Fibroblast of the aortic adventitia (primary cell): Measurements from ENCODE around the gene RPL36AL. TPM values are rescaled to one million over a fixed set of nuclear protein-coding genes. Genes with fewer than 3 reads are reported as not detected.
A peak's percentile ranks its signal among the peaks of the same experiment; 100 is the strongest.

ENCODE experiments used
- DNase-seq: peaks from one replicate; pipeline ENCODE4 v3.0.0-alpha.2; 2010; ENCODE audit warnings: low read depth
- H3K4me3 ChIP-seq: 2 replicates; pipeline ENCODE4 v1.5.1; 2011; ENCODE audit warnings: low read depth, mild to moderate bottlenecking, control low read depth, low read length, moderate library complexity
- total RNA-seq: library from RNA; depleted of rRNA; stranded (reverse); fragments of >200 nt; gene quantifications from 2 replicates; pipeline ENCODE4 v1.2.3, GENCODE V29; 2012; ENCODE audit warnings: low replicate concordance
- TF ChIP-seq, protein P1 (sequence below): IDR thresholded peaks from 2 replicates; pipeline ENCODE4 v1.5.1; 2011; ENCODE audit warnings: mild to moderate bottlenecking, low read length, control low read depth, inconsistent platforms; ENCODE audit not compliant: insufficient read depth

RPL36AL gene
- total RNA-seq, 1 donor = 180 TPM

- peak overlapping the region; percentile 89 for H3K4me3 ChIP-seq
- TF ChIP-seq, protein P1, sequence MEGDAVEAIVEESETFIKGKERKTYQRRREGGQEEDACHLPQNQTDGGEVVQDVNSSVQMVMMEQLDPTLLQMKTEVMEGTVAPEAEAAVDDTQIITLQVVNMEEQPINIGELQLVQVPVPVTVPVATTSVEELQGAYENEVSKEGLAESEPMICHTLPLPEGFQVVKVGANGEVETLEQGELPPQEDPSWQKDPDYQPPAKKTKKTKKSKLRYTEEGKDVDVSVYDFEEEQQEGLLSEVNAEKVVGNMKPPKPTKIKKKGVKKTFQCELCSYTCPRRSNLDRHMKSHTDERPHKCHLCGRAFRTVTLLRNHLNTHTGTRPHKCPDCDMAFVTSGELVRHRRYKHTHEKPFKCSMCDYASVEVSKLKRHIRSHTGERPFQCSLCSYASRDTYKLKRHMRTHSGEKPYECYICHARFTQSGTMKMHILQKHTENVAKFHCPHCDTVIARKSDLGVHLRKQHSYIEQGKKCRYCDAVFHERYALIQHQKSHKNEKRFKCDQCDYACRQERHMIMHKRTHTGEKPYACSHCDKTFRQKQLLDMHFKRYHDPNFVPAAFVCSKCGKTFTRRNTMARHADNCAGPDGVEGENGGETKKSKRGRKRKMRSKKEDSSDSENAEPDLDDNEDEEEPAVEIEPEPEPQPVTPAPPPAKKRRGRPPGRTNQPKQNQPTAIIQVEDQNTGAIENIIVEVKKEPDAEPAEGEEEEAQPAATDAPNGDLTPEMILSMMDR = no peak
- no peak for DNase-seq
These were observed 36.4 kb downstream of the RPL36AL start for GRCh38 chr14:49584058-49584457.

GRCh38 chr14:49583629-49584028 is 36.8 kb downstream of the RPL36AL start:
- TF ChIP-seq, protein P1 = no peak
- no peak for DNase-seq
- H3K4me3 ChIP-seq = no peak overlapping the region

GRCh38 chr14:49582113-49582977 is 38.1 kb downstream of the RPL36AL start:
- H3K4me3 ChIP-seq = no peak overlapping the region
- DNase-seq = no peak
- TF ChIP-seq, protein P1 = no peak

- TF ChIP-seq, protein P1 = no peak
- H3K4me3 ChIP-seq = no peak overlapping the region
- DNase-seq = no peak
These were observed 39.0 kb downstream of the RPL36AL start for GRCh38 chr14:49581209-49582112.

- TF ChIP-seq, protein P1 = no peak
- H3K4me3 ChIP-seq = no peak overlapping the region
- DNase-seq = no peak
These were observed 40.6 kb downstream of the RPL36AL start for GRCh38 chr14:49579841-49580240.

DNA sequence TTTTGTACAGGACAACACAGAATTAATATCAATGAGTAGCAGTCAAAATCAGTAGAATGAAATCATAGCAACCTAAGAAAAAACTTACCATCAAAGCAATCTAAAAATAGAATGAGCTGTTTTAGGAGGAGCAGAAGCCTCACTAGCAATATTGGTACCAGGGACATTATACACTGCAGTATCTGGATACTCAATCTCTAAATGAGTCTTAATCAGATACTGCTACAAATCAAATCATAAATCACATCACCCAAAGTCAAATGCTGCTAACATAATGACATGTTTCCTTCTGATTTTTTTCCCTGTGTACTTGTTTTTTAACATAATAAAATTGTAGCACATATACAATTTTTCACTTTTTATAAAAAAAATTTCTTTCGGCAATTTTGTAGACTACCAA is 42.3 kb downstream of the RPL36AL start:
- TF ChIP-seq, protein P1 = no peak
- DNase-seq = no peak
- H3K4me3 ChIP-seq = no peak overlapping the region
